Measurements from ENCODE around the gene KISS1R.
"Not testable (repeated sequence)": the region's sequence is repeated elsewhere in the genome, so short reads cannot be mapped to it uniquely, and the experiment has no call there.

Gene KISS1R

GRCh38 chr19:950352-951066, 33.4 kb downstream of the KISS1R start:
- DNase-seq (no peak), ATAC-seq (replicated peaks) (no peak)
- Mint-ChIP-seq H3K4me1 (peaks cover 40 to 81% of the 10 kb centered on the region in 2 donors), H3K27me3 (no peaks in the 10 kb centered on the region), H3K36me3 (peaks cover 18 to 32% of the 10 kb centered on the region in 2 donors), H3K4me3 (peak overlapping the region in 1 of 2 donors; percentile 17), H3K9me3 (no peaks in the 10 kb centered on the region), H3K27ac (peak overlapping the region; percentile 88)

- H3K4me3 Mint-ChIP-seq = peak overlapping the region; percentile 41 to 55
Measured at GRCh38 chr19:952049-952679, 35.0 kb downstream of the KISS1R start.

GRCh38 chr19:952680-953444, 35.7 kb downstream of the KISS1R start:
- no peak for ATAC-seq (replicated peaks)
- H3K27me3 Mint-ChIP-seq = no peaks in the 10 kb centered on the region
- H3K27ac Mint-ChIP-seq = peak overlapping the region; percentile 91
- H3K4me1 Mint-ChIP-seq = peaks cover 28 to 61% of the 10 kb centered on the region in 2 donors
- peaks cover 10 to 28% of the 10 kb centered on the region in 2 donors for H3K36me3 Mint-ChIP-seq
- H3K9me3 Mint-ChIP-seq = no peaks in the 10 kb centered on the region
- H3K4me3 Mint-ChIP-seq = peak overlapping the region; percentile 55 to 59
- no peak for DNase-seq

More at GRCh38 chr19:952049-952679, 35.0 kb downstream of the KISS1R start:
- H3K27ac Mint-ChIP-seq = peak overlapping the region; percentile 89
- H3K4me1 Mint-ChIP-seq = peaks cover 33 to 68% of the 10 kb centered on the region in 2 donors
- no peaks in the 10 kb centered on the region for H3K27me3 Mint-ChIP-seq
- H3K9me3 Mint-ChIP-seq = no peaks in the 10 kb centered on the region
- DNase-seq = no peak
- H3K36me3 Mint-ChIP-seq = peaks cover 14 to 29% of the 10 kb centered on the region in 2 donors
- no peak for ATAC-seq (replicated peaks)

GRCh38 chr19:953445-954271, 36.5 kb downstream of the KISS1R start:
- peaks cover 24 to 53% of the 10 kb centered on the region in 2 donors for H3K4me1 Mint-ChIP-seq
- no peaks in the 10 kb centered on the region for H3K27me3 Mint-ChIP-seq
- H3K36me3 Mint-ChIP-seq = peaks cover 10 to 20% of the 10 kb centered on the region in 2 donors
- no peaks in the 10 kb centered on the region for H3K9me3 Mint-ChIP-seq
- H3K27ac Mint-ChIP-seq = peak overlapping the region; percentile 57
- DNase-seq (no peak), ATAC-seq (replicated peaks) (no peak)
- H3K4me3 Mint-ChIP-seq = peak overlapping the region; percentile 55 to 56

GRCh38 chr19:954272-954671, 37.1 kb downstream of the KISS1R start:
- ATAC-seq (replicated peaks) = no peak
- peak overlapping the region; percentile 89 for H3K27ac Mint-ChIP-seq
- H3K4me1 Mint-ChIP-seq = peaks cover 26 to 47% of the 10 kb centered on the region in 2 donors
- DNase-seq = no peak
- H3K4me3 Mint-ChIP-seq = peak overlapping the region in 1 of 2 donors; percentile 46
- H3K9me3 Mint-ChIP-seq = no peaks in the 10 kb centered on the region
- peaks cover 11 to 22% of the 10 kb centered on the region in 2 donors for H3K36me3 Mint-ChIP-seq
- H3K27me3 Mint-ChIP-seq = no peaks in the 10 kb centered on the region

- no peak for DNase-seq
Measured at GRCh38 chr19:954672-955494, 37.8 kb downstream of the KISS1R start.

GRCh38 chr19:955803-956765, 39.0 kb downstream of the KISS1R start:
- peaks cover 17 to 40% of the 10 kb centered on the region in 2 donors for H3K4me1 Mint-ChIP-seq
- no peaks in the 10 kb centered on the region for H3K27me3 Mint-ChIP-seq
- no peak overlapping the region for H3K27ac Mint-ChIP-seq
- no peaks in the 10 kb centered on the region for H3K9me3 Mint-ChIP-seq
- peaks cover 17 to 26% of the 10 kb centered on the region in 2 donors for H3K36me3 Mint-ChIP-seq
- no peak for DNase-seq
- H3K4me3 Mint-ChIP-seq = peak overlapping the region in 1 of 2 donors; percentile 25
- no peak for ATAC-seq (replicated peaks)

More at GRCh38 chr19:954672-955494, 37.8 kb downstream of the KISS1R start:
- no peaks in the 10 kb centered on the region for H3K9me3 Mint-ChIP-seq
- H3K4me3 Mint-ChIP-seq = peak overlapping the region in 1 of 2 donors; percentile 46
- ATAC-seq (replicated peaks) = peak; percentile 21 to 42
- H3K27ac Mint-ChIP-seq = peak overlapping the region; percentile 89
- no peaks in the 10 kb centered on the region for H3K27me3 Mint-ChIP-seq
- H3K4me1 Mint-ChIP-seq = peaks cover 22 to 42% of the 10 kb centered on the region in 2 donors
- H3K36me3 Mint-ChIP-seq = peaks cover 12 to 23% of the 10 kb centered on the region in 2 donors

GRCh38 chr19:956766-957440, 39.8 kb downstream of the KISS1R start:
- H3K4me3 Mint-ChIP-seq = no peak overlapping the region
- no peak for DNase-seq
- no peak for ATAC-seq (replicated peaks)
- H3K9me3 Mint-ChIP-seq = no peaks in the 10 kb centered on the region
- H3K36me3 Mint-ChIP-seq = peaks cover 17 to 31% of the 10 kb centered on the region in 2 donors
- H3K4me1 Mint-ChIP-seq = peaks cover 12 to 32% of the 10 kb centered on the region in 2 donors
- H3K27ac Mint-ChIP-seq = no peak overlapping the region
- H3K27me3 Mint-ChIP-seq = no peaks in the 10 kb centered on the region

GRCh38 chr19:957578-957977, 40.4 kb downstream of the KISS1R start:
- Mint-ChIP-seq H3K36me3 (peaks cover 19 to 37% of the 10 kb centered on the region in 2 donors), H3K4me1 (peaks cover 10 to 29% of the 10 kb centered on the region in 2 donors)

GRCh38 chr19:958967-959855, 42.1 kb downstream of the KISS1R start:
- Mint-ChIP-seq H3K27ac (no peak overlapping the region), H3K36me3 (peaks cover 26 to 48% of the 10 kb centered on the region in 2 donors), H3K4me3 (peak overlapping the region in 1 of 2 donors; percentile 36), H3K9me3 (no peaks in the 10 kb centered on the region), H3K4me1 (peaks cover 6 to 13% of the 10 kb centered on the region in 2 donors), H3K27me3 (no peaks in the 10 kb centered on the region)
- DNase-seq = no peak
- no peak for ATAC-seq (replicated peaks)

More at GRCh38 chr19:957578-957977, 40.4 kb downstream of the KISS1R start:
- not testable (repeated sequence) for H3K4me3 Mint-ChIP-seq; DNase-seq; H3K27me3 Mint-ChIP-seq; ATAC-seq (replicated peaks); H3K9me3 Mint-ChIP-seq
- peak overlapping the region; percentile 73 for H3K27ac Mint-ChIP-seq

GRCh38 chr19:960020-960419, 42.9 kb downstream of the KISS1R start:
- DNase-seq = no peak
- H3K9me3 Mint-ChIP-seq = no peaks in the 10 kb centered on the region
- H3K27ac Mint-ChIP-seq = no peak overlapping the region
- peaks cover 33 to 56% of the 10 kb centered on the region in 2 donors for H3K36me3 Mint-ChIP-seq
- no peaks in the 10 kb centered on the region for H3K27me3 Mint-ChIP-seq
- H3K4me1 Mint-ChIP-seq = peaks cover 4 to 6% of the 10 kb centered on the region in 2 donors
- H3K4me3 Mint-ChIP-seq = no peak overlapping the region
- ATAC-seq (replicated peaks) = no peak

Measured in stimulated activated naive B cell treated with anti-CD40 and anti-IgM and Interleukin-4, amounts not matched to agents 10 μg/mL and 1 μg/mL and 100 μg/mL, for 72 hours (primary cell).